Neural progenitor cell (in vitro differentiated cells): Measurements from ENCODE around the gene PDCD1LG2. TPM values are rescaled to one million over a fixed set of nuclear protein-coding genes. Genes with fewer than 3 reads are reported as not detected.

Experiments used
- DNase-seq: peaks from one replicate; pipeline ENCODE4 v3.0.0-alpha.2; 2016; ENCODE audit warnings: low spot score
- H2AFZ ChIP-seq: fragments of 200-600 bp; sonication (generic); replicated peaks from 2 replicates; pipeline ENCODE4 v1.6.1; 2016; ENCODE audit warnings: antibody characterized with exemption
- H3F3A ChIP-seq: fragments of 200-600 bp; sonication (generic); 2 replicates; pipeline ENCODE4 v1.6.1; 2016; ENCODE audit warnings: antibody characterized with exemption, low read depth
- H3K27ac ChIP-seq: fragments of 200-600 bp; sonication (generic); 2 replicates; pipeline ENCODE4 v1.5.1; 2016; ENCODE audit warnings: mild to moderate bottlenecking
- H3K27me3 ChIP-seq: fragments of 200-600 bp; sonication (generic); 2 replicates; pipeline ENCODE4 v1.6.1; 2016; ENCODE audit warnings: mild to moderate bottlenecking, moderate library complexity
- H3K36me3 ChIP-seq: fragments of 200-600 bp; sonication (generic); 2 replicates; pipeline ENCODE4 v1.5.1; 2016
- H3K4me1 ChIP-seq: fragments of 200-600 bp; sonication (generic); 2 replicates; pipeline ENCODE4 v1.6.1; 2016; ENCODE audit warnings: mixed run types
- H3K4me2 ChIP-seq: fragments of 200-600 bp; sonication (generic); 2 replicates; pipeline ENCODE4 v1.6.1; 2016
- H3K4me3 ChIP-seq: fragments of 200-600 bp; sonication (generic); 2 replicates; pipeline ENCODE4 v1.5.1; 2016
- H3K79me2 ChIP-seq: fragments of 200-600 bp; sonication (generic); 2 replicates; pipeline ENCODE4 v1.6.1; 2016; ENCODE audit warnings: low read depth
- H3K9ac ChIP-seq: fragments of 200-600 bp; sonication (generic); 2 replicates; pipeline ENCODE4 v1.6.1; 2016
- H3K9me3 ChIP-seq: fragments of 200-600 bp; sonication (generic); 2 replicates; pipeline ENCODE4 v1.5.1; 2016; ENCODE audit warnings: low read depth
- H4K20me1 ChIP-seq: fragments of 200-600 bp; sonication (generic); 2 replicates; pipeline ENCODE4 v1.6.1; 2016; ENCODE audit warnings: low read depth
- H3K27ac Mint-ChIP-seq: 3 replicates; pipeline ENCODE4 v1.8.0; 2021; ENCODE audit warnings: mixed read lengths
- H3K27me3 Mint-ChIP-seq: 2 replicates; pipeline ENCODE4 v1.8.0; 2022; ENCODE audit warnings: low read depth, mild to moderate bottlenecking, inconsistent platforms, moderate library complexity, mixed read lengths; ENCODE audit not compliant: insufficient read depth
- H3K36me3 Mint-ChIP-seq: 3 replicates; pipeline ENCODE4 v1.8.0; 2021; ENCODE audit warnings: mixed read lengths
- H3K4me1 Mint-ChIP-seq: 3 replicates; pipeline ENCODE4 v1.8.0; 2021; ENCODE audit warnings: mixed read lengths
- H3K4me3 Mint-ChIP-seq: 3 replicates; pipeline ENCODE4 v1.8.0; 2021; ENCODE audit warnings: mild to moderate bottlenecking, moderate library complexity, mixed read lengths
- H3K9me3 Mint-ChIP-seq: 3 replicates; pipeline ENCODE4 v1.8.0; 2020; ENCODE audit warnings: mixed read lengths
- EZH2 ChIP-seq: fragments of 200-600 bp; sonication (generic); IDR thresholded peaks from 2 replicates; pipeline ENCODE4 v1.6.1; 2017; ENCODE audit warnings: antibody characterized with exemption, mild to moderate bottlenecking, moderate library complexity
- EZH2phosphoT487 ChIP-seq: fragments of 200-600 bp; sonication (generic); IDR thresholded peaks from 2 replicates; pipeline ENCODE4 v1.6.1; 2017; ENCODE audit warnings: antibody characterized with exemption
- total RNA-seq: library from RNA; depleted of rRNA; stranded (reverse); fragments of >200 nt; gene quantifications from 2 replicates; pipeline ENCODE4 v1.2.3, GENCODE V29; 2015; ENCODE audit warnings: low replicate concordance
- TF ChIP-seq, protein P1 (sequence below): fragments of 200-600 bp; sonication (generic); IDR thresholded peaks from 2 replicates; pipeline ENCODE4 v1.5.1; 2017; ENCODE audit warnings: antibody characterized with exemption, mild to moderate bottlenecking

The PDCD1LG2 gene
- total RNA-seq, 1 donor from 2014 or later, result not detected

DNA sequence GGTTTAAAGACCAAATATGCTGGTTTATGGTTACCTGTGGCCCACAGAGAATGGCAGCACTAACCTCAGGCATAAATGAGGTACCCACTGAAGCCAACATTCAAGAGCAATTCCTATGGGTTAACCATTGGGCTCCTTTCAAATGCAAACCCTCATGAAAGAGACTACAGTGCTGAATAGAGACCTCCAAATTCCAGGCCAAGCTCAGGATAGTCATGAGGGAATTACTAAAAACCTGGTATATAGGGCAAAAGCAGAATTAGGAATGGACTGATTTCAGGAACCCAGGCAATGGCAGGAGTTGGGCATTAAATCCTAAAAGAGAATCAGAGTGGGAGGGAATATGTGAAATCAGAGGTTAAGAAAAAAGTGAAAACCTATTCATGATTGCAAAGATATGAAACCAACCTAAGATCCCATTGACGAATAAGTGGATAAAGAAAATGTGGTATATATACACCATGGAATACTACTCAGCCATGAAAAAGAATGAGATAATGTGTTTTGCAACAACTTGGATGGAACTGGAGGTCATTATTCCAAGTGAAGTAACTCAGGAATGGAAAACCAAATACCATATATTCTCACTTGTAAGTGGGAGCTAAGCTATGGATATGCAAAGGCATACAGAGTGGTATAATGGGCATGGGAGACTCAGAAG lies 51.6 kb downstream of the PDCD1LG2 start:
- Mint-ChIP-seq H3K9me3 (no peaks in the 10 kb centered on the region), H3K4me1 (peaks cover 2% of the 10 kb centered on the region), H3K36me3 (no peaks in the 10 kb centered on the region), H3K27ac (no peak overlapping the region), H3K4me3 (no peak overlapping the region), H3K27me3 (peaks cover 4% of the 10 kb centered on the region)
- no peaks in the 10 kb centered on the region for H3K9me3 ChIP-seq
- H3K27ac ChIP-seq, result no peak overlapping the region
- H2AFZ ChIP-seq, result no peak overlapping the region
- no peaks in the 10 kb centered on the region for H3K36me3 ChIP-seq
- H3K79me2 ChIP-seq, result no peaks in the 10 kb centered on the region
- no peak overlapping the region for H3K4me3 ChIP-seq
- H3K4me1 ChIP-seq, result peaks cover 7% of the 10 kb centered on the region
- DNase-seq, result no peak
- H3K9ac ChIP-seq, result no peak overlapping the region
- H4K20me1 ChIP-seq, result no peaks in the 10 kb centered on the region
- H3F3A ChIP-seq, result no peaks in the 10 kb centered on the region
- H3K27me3 ChIP-seq, result no peaks in the 10 kb centered on the region
- TF ChIP-seq, protein P1, sequence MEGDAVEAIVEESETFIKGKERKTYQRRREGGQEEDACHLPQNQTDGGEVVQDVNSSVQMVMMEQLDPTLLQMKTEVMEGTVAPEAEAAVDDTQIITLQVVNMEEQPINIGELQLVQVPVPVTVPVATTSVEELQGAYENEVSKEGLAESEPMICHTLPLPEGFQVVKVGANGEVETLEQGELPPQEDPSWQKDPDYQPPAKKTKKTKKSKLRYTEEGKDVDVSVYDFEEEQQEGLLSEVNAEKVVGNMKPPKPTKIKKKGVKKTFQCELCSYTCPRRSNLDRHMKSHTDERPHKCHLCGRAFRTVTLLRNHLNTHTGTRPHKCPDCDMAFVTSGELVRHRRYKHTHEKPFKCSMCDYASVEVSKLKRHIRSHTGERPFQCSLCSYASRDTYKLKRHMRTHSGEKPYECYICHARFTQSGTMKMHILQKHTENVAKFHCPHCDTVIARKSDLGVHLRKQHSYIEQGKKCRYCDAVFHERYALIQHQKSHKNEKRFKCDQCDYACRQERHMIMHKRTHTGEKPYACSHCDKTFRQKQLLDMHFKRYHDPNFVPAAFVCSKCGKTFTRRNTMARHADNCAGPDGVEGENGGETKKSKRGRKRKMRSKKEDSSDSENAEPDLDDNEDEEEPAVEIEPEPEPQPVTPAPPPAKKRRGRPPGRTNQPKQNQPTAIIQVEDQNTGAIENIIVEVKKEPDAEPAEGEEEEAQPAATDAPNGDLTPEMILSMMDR, result no peak
- no peak for TF ChIP-seq EZH2
- TF ChIP-seq EZH2phosphoT487, result no peak
- H3K4me2 ChIP-seq, result no peak overlapping the region

DNA sequence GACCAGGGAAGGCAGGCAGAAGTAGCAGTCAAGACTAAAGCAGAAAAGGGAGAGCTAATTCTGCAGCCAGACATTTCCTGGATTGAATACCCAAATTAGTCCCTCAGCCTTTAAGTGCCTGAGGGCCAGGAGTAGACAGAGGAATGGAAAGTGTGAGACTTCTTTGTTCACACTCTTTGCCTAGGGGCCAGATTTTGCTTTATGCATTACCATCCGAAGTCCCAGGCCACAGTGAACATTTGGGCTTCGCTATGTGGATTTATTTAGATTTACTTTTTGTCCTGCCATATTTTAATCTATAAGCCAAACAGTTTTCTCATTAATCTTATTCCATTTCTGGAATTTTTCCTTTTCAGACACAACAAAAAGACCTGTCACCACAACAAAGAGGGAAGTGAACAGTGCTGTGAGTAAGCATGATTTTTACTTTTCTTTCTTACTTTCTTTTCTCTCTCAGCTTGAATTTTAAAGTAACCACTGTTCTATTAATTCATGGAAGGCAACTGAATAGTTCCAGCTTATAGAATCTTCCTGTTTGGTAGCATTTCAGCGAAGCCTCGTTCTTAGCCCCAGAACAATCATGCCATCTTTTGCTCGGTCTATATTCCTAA lies 52.6 kb downstream of the PDCD1LG2 start:
- no peak overlapping the region for H3K4me2 ChIP-seq
- no peaks in the 10 kb centered on the region for H3K27me3 ChIP-seq
- Mint-ChIP-seq H3K27me3 (peaks cover 4% of the 10 kb centered on the region), H3K9me3 (no peaks in the 10 kb centered on the region), H3K4me1 (peaks cover 2% of the 10 kb centered on the region), H3K27ac (no peak overlapping the region), H3K4me3 (no peak overlapping the region), H3K36me3 (no peaks in the 10 kb centered on the region)
- no peak for DNase-seq
- no peak overlapping the region for H3K9ac ChIP-seq
- TF ChIP-seq, protein P1, result no peak
- TF ChIP-seq EZH2 (no peak), EZH2phosphoT487 (no peak)
- peaks cover 5% of the 10 kb centered on the region for H3K4me1 ChIP-seq
- H3F3A ChIP-seq, result no peaks in the 10 kb centered on the region
- no peaks in the 10 kb centered on the region for H3K79me2 ChIP-seq
- no peak overlapping the region for H2AFZ ChIP-seq
- no peak overlapping the region for H3K27ac ChIP-seq
- no peaks in the 10 kb centered on the region for H3K36me3 ChIP-seq
- no peaks in the 10 kb centered on the region for H3K9me3 ChIP-seq
- no peak overlapping the region for H3K4me3 ChIP-seq
- H4K20me1 ChIP-seq, result no peaks in the 10 kb centered on the region

DNA sequence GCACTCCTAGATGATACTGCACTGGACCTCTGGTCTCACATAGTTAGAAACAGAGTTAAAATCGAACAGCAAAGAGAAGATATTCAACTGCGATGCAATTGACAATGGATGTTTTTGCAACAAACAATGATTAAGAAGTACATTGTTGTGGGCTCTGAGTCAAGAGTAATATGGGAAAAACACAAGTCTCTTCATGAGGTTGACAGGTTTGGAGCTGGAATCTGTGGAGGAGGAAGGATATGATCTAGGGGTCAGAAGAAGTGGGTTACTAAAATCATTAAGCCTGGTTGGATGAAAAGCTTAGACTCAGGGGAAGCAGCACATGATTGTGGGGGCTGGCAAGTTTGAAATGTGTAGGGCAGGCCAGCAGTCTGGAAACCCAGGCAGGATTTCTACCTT lies 53.1 kb downstream of the PDCD1LG2 start:
- Histone ChIP-seq H3K9me3 (no peaks in the 10 kb centered on the region), H3K9ac (no peak overlapping the region), H3K27me3 (no peaks in the 10 kb centered on the region), H3F3A (no peaks in the 10 kb centered on the region), H3K4me2 (no peak overlapping the region), H2AFZ (no peak overlapping the region), H3K36me3 (no peaks in the 10 kb centered on the region), H3K27ac (no peak overlapping the region), H3K79me2 (no peaks in the 10 kb centered on the region), H4K20me1 (no peaks in the 10 kb centered on the region), H3K4me3 (no peak overlapping the region), H3K4me1 (peaks cover under 1% of the 10 kb centered on the region)
- Mint-ChIP-seq H3K4me3 (no peak overlapping the region), H3K9me3 (no peaks in the 10 kb centered on the region), H3K27ac (no peak overlapping the region), H3K36me3 (no peaks in the 10 kb centered on the region), H3K4me1 (peaks cover under 1% of the 10 kb centered on the region), H3K27me3 (peaks cover 4% of the 10 kb centered on the region)
- DNase-seq, result no peak
- TF ChIP-seq EZH2phosphoT487 (no peak), EZH2 (no peak)
- TF ChIP-seq, protein P1, result no peak
